Brain microvascular endothelial cell (primary cell): ENCODE data around the gene SIAH1.
A peak's percentile ranks its signal among the peaks of the same experiment; 100 is the strongest.

Experiments used
- DNase-seq: peaks from one replicate; pipeline ENCODE4 v3.0.0-alpha.2; 2020
- H3K27ac ChIP-seq: fragments of 250-450 bp; sonication (Bioruptor Pico); 2 replicates; pipeline ENCODE4 v1.5.1; 2020; ENCODE audit warnings: mild to moderate bottlenecking, moderate library complexity
- H3K27me3 ChIP-seq: fragments of 250-450 bp; sonication (Bioruptor Pico); replicated peaks from 2 replicates; pipeline ENCODE4 v1.5.1; 2020; ENCODE audit warnings: mild to moderate bottlenecking
- H3K36me3 ChIP-seq: fragments of 250-450 bp; sonication (Bioruptor Pico); replicated peaks from 2 replicates; pipeline ENCODE4 v1.5.1; 2020; ENCODE audit warnings: mild to moderate bottlenecking
- H3K4me3 ChIP-seq: 2 replicates; pipeline ENCODE4 v1.5.1; 2011; ENCODE audit warnings: low read depth, mild to moderate bottlenecking, control low read depth, low read length, moderate library complexity
- in situ Hi-C: cut with HindIII; loops from 2 replicates; pipeline ENCODE4 v1.10.0; 2017; ENCODE audit warnings: low sequenced_read_pairs, low pct_ligation_motif_present
- TF ChIP-seq, protein P1 (sequence below): IDR thresholded peaks from 2 replicates; pipeline ENCODE4 v1.5.1; 2011; ENCODE audit warnings: low read depth, mild to moderate bottlenecking, moderate library complexity, low read length, control low read depth, inconsistent platforms; ENCODE audit errors: missing control alignments

The SIAH1 gene

GRCh38 chr16:48395375-48395774 is 10.2 kb upstream of the SIAH1 start:
- no peak for DNase-seq
- no peaks in the 10 kb centered on the region for H3K36me3 ChIP-seq
- TF ChIP-seq, protein P1, sequence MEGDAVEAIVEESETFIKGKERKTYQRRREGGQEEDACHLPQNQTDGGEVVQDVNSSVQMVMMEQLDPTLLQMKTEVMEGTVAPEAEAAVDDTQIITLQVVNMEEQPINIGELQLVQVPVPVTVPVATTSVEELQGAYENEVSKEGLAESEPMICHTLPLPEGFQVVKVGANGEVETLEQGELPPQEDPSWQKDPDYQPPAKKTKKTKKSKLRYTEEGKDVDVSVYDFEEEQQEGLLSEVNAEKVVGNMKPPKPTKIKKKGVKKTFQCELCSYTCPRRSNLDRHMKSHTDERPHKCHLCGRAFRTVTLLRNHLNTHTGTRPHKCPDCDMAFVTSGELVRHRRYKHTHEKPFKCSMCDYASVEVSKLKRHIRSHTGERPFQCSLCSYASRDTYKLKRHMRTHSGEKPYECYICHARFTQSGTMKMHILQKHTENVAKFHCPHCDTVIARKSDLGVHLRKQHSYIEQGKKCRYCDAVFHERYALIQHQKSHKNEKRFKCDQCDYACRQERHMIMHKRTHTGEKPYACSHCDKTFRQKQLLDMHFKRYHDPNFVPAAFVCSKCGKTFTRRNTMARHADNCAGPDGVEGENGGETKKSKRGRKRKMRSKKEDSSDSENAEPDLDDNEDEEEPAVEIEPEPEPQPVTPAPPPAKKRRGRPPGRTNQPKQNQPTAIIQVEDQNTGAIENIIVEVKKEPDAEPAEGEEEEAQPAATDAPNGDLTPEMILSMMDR = no peak
- H3K27ac ChIP-seq = no peak overlapping the region
- no peak overlapping the region for H3K4me3 ChIP-seq
- H3K27me3 ChIP-seq = no peaks in the 10 kb centered on the region
- in situ Hi-C loops = no loop called here

- DNase-seq = no peak
- no peaks in the 10 kb centered on the region for H3K36me3 ChIP-seq
- H3K27me3 ChIP-seq = no peaks in the 10 kb centered on the region
- in situ Hi-C loops = no loop called here
- no peak overlapping the region for H3K27ac ChIP-seq
- TF ChIP-seq, protein P1 = no peak
- no peak overlapping the region for H3K4me3 ChIP-seq
Observed at GRCh38 chr16:48394355-48394703, 9.1 kb upstream of the SIAH1 start.

GRCh38 chr16:48393485-48394354 is 8.5 kb upstream of the SIAH1 start:
- no peak overlapping the region for H3K4me3 ChIP-seq
- no peaks in the 10 kb centered on the region for H3K27me3 ChIP-seq
- H3K36me3 ChIP-seq = no peaks in the 10 kb centered on the region
- DNase-seq = peak; percentile 8
- TF ChIP-seq, protein P1 = no peak
- in situ Hi-C loops = no loop called here
- no peak overlapping the region for H3K27ac ChIP-seq

DNA sequence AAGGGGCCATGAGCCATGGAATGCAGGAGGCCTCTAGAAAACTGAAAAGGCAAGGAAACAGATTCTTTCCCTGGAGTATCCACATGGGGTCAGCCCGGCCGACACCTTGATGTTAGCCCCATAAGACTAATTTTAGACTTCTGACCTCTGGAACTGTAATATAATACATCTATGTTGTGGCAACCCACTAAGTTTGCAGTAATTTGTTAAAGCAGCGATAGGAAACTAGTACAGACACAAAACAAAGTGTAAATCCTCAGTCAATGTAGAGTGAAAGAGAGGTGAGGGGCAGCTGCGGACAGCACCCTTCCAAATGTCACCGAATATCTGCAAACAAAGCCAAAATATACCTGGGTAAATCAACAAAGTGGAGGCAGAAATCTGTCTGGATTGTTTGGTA is 7.2 kb upstream of the SIAH1 start:
- H3K4me3 ChIP-seq = no peak overlapping the region
- no peaks in the 10 kb centered on the region for H3K27me3 ChIP-seq
- H3K36me3 ChIP-seq = no peaks in the 10 kb centered on the region
- H3K27ac ChIP-seq = no peak overlapping the region
- TF ChIP-seq, protein P1 = no peak
- in situ Hi-C loops = no loop called here
- no peak for DNase-seq

- Histone ChIP-seq H3K27me3 (no peaks in the 10 kb centered on the region), H3K4me3 (no peak overlapping the region), H3K27ac (no peak overlapping the region), H3K36me3 (no peaks in the 10 kb centered on the region)
- peak; percentile 49 for DNase-seq
- in situ Hi-C loops = no loop called here
- TF ChIP-seq, protein P1 = no peak
Observed at GRCh38 chr16:48386559-48387312, 1.5 kb upstream of the SIAH1 start.
